H1 (cell line): ENCODE results near the gene ANP32A. TPM values are rescaled to one million over a fixed set of nuclear protein-coding genes. Genes with fewer than 3 reads are reported as not detected.

ENCODE experiments used
- CTCF ChIA-PET: fragments of 300-600 bp; sonication (Branson Sonifier 250); formaldehyde crosslinking; loops from one replicate; lab custom pipeline; 2021; ENCODE audit not compliant: partially characterized antibody; lab: Charles Lee
- POLR2A ChIA-PET: fragments of 300-600 bp; sonication (Branson Sonifier 250); formaldehyde crosslinking; loops from one replicate; lab custom pipeline; 2021; ENCODE audit warnings: inconsistent platforms; ENCODE audit not compliant: partially characterized antibody; lab: Charles Lee
- DNase-seq, 2 experiments: peaks; one replicate each; pipeline versions ENCODE4 v3.0.0 to v3.0.0-alpha.2; 2010 to 2022; ENCODE audit warnings: low spot score in 2 of 2, low read depth in 1 of 2, mixed read lengths in 1 of 2
- FAIRE-seq: peaks from 2 replicates; lab custom pipeline; 2011; peaks lifted over from hg19 to GRCh38; lab: Jason Lieb, UNC
- H2AFZ ChIP-seq: 2 replicates; pipeline ENCODE4 v1.8.1; 2012; ENCODE audit warnings: low read length, inconsistent platforms
- H2AK5ac ChIP-seq: 2 replicates; pipeline ENCODE4 v1.6.1; 2013; ENCODE audit warnings: low read depth, low read length
- H2BK120ac ChIP-seq: replicated peaks from 2 replicates; pipeline ENCODE3; 2013; ENCODE audit warnings: low read depth, low read length, inconsistent platforms
- H2BK12ac ChIP-seq: 2 replicates; pipeline ENCODE4 v1.6.1; 2013; ENCODE audit warnings: low read depth, low read length
- H2BK15ac ChIP-seq: 2 replicates; pipeline ENCODE4 v1.6.1; 2013; ENCODE audit warnings: low read length
- H2BK20ac ChIP-seq: 2 replicates; pipeline ENCODE4 v1.6.1; 2013; ENCODE audit warnings: low read length
- H2BK5ac ChIP-seq: 2 replicates; pipeline ENCODE4 v1.6.1; 2013; ENCODE audit warnings: low read depth, low read length
- H3K14ac ChIP-seq: 2 replicates; pipeline ENCODE4 v1.6.1; 2013; ENCODE audit warnings: inconsistent platforms; ENCODE audit not compliant: insufficient read length
- H3K18ac ChIP-seq: 2 replicates; pipeline ENCODE4 v1.6.1; 2013; ENCODE audit warnings: low read length; ENCODE audit errors: extremely low read depth
- H3K23ac ChIP-seq: 2 replicates; pipeline ENCODE4 v1.6.1; 2013; ENCODE audit warnings: inconsistent platforms; ENCODE audit not compliant: insufficient read length
- H3K23me2 ChIP-seq: 2 replicates; pipeline ENCODE4 v1.6.1; 2013; ENCODE audit warnings: low read depth, low read length
- H3K27ac ChIP-seq: 2 replicates; pipeline ENCODE4 v1.6.1; 2011; ENCODE audit warnings: low read depth, low read length, inconsistent platforms
- H3K27me3 ChIP-seq, 4 experiments: replicated peaks in 1 of 4; 1 replicate in 1 of 4; 2 replicates in 3 of 4; pipeline versions ENCODE4 v1.6.1 to v1.8.1; 2011 to 2013; ENCODE audit warnings: low read length in 3 of 4, mild to moderate bottlenecking in 3 of 4, inconsistent platforms in 2 of 4, mixed read lengths in 2 of 4, moderate library complexity in 1 of 4; ENCODE audit not compliant: control insufficient read depth in 3 of 4, insufficient read depth in 3 of 4; ENCODE audit errors: extremely low read depth in 1 of 4
- H3K36me3 ChIP-seq, 4 experiments: 2 replicates each; pipeline versions ENCODE4 v1.6.1 to v1.8.1; 2011 to 2013; ENCODE audit warnings: mild to moderate bottlenecking in 4 of 4, low read length in 3 of 4, moderate library complexity in 2 of 4, control low read depth in 1 of 4, inconsistent platforms in 1 of 4; ENCODE audit not compliant: insufficient read depth in 4 of 4, control insufficient read depth in 2 of 4
- H3K4ac ChIP-seq: replicated peaks from 2 replicates; pipeline ENCODE3; 2013; ENCODE audit warnings: low read length, low read depth, mixed read lengths, inconsistent platforms; ENCODE audit not compliant: insufficient read length
- H3K4me1 ChIP-seq, 4 experiments: replicated peaks in 1 of 4; 1 replicate in 1 of 4; 2 replicates in 3 of 4; pipeline versions ENCODE4 v1.6.1 to v1.8.1; 2011 to 2013; ENCODE audit warnings: low read length in 3 of 4, inconsistent platforms in 2 of 4, mixed read lengths in 1 of 4; ENCODE audit not compliant: insufficient read depth in 4 of 4, control insufficient read depth in 3 of 4
- H3K4me2 ChIP-seq, 2 experiments: 2 replicates each; pipeline versions ENCODE4 v1.6.1 to v1.8.1; 2011 to 2013; ENCODE audit warnings: low read depth in 2 of 2, low read length in 2 of 2, control low read depth in 1 of 2, inconsistent platforms in 1 of 2, mild to moderate bottlenecking in 1 of 2; ENCODE audit not compliant: insufficient read depth in 1 of 2
- H3K4me3 ChIP-seq, 4 experiments: fragments of 200-600, 300-600 bp in 1 of 4; sonication (generic), shearing (Covaris generic), sonication (Bioruptor Twin) in 1 of 4; 2 replicates each; pipeline versions ENCODE4 v1.5.1 to v1.8.1; 2011 to 2016; ENCODE audit warnings: low read length in 4 of 4, low read depth in 3 of 4, control low read depth in 2 of 4, inconsistent platforms in 2 of 4, mild to moderate bottlenecking in 2 of 4, mixed read lengths in 1 of 4, moderate library complexity in 1 of 4; ENCODE audit not compliant: insufficient read depth in 2 of 4; ENCODE audit errors: extremely low read depth in 1 of 4
- H3K56ac ChIP-seq: replicated peaks from 2 replicates; pipeline ENCODE3; 2013; ENCODE audit warnings: low read depth, mild to moderate bottlenecking, mixed read lengths, low read length, inconsistent platforms; ENCODE audit not compliant: insufficient read length
- H3K79me1 ChIP-seq: 2 replicates; pipeline ENCODE4 v1.6.1; 2013; ENCODE audit warnings: low read depth, low read length, control low read depth
- H3K79me2 ChIP-seq, 2 experiments: 2 replicates each; pipeline versions ENCODE4 v1.6.1 to v1.8.1; 2012 to 2013; ENCODE audit warnings: low read length in 2 of 2, mild to moderate bottlenecking in 2 of 2, inconsistent platforms in 1 of 2; ENCODE audit not compliant: insufficient read depth in 2 of 2, control insufficient read depth in 1 of 2
- H3K9ac ChIP-seq, 4 experiments: replicated peaks in 1 of 4; 1 replicate in 1 of 4; 2 replicates in 3 of 4; pipeline versions ENCODE4 v1.6.1 to v1.8.1; 2011 to 2013; ENCODE audit warnings: low read depth in 3 of 4, low read length in 3 of 4, control low read depth in 2 of 4, mild to moderate bottlenecking in 2 of 4, moderate library complexity in 2 of 4, inconsistent platforms in 1 of 4; ENCODE audit errors: extremely low read depth in 1 of 4
- H3K9me3 ChIP-seq, 2 experiments: 2 replicates each; pipeline versions ENCODE4 v1.6.1 to v1.8.1; 2012 to 2013; ENCODE audit warnings: mild to moderate bottlenecking in 2 of 2, moderate library complexity in 2 of 2, control low read depth in 1 of 2, inconsistent platforms in 1 of 2, low read depth in 1 of 2, low read length in 1 of 2, mixed read lengths in 1 of 2; ENCODE audit not compliant: insufficient read depth in 2 of 2
- H4K20me1 ChIP-seq, 2 experiments: replicated peaks in 1 of 2; 2 replicates each; pipeline versions ENCODE3 to v1.8.1; 2011 to 2013; ENCODE audit warnings: inconsistent platforms in 2 of 2, low read length in 2 of 2, mild to moderate bottlenecking in 1 of 2; ENCODE audit not compliant: insufficient read depth in 2 of 2, control insufficient read depth in 1 of 2
- H4K5ac ChIP-seq: 2 replicates; pipeline ENCODE4 v1.6.1; 2013; ENCODE audit warnings: low read length, low read depth, mixed read lengths, inconsistent platforms; ENCODE audit not compliant: insufficient read length
- H4K8ac ChIP-seq: 2 replicates; pipeline ENCODE4 v1.8.0; 2013; ENCODE audit warnings: mild to moderate bottlenecking, moderate library complexity, low read length, inconsistent platforms; ENCODE audit not compliant: insufficient read depth; ENCODE audit errors: extremely low read depth
- H4K91ac ChIP-seq: replicated peaks from 2 replicates; pipeline ENCODE3; 2013; ENCODE audit warnings: low read length, mixed read lengths, inconsistent platforms; ENCODE audit not compliant: insufficient read length
- ASH2L ChIP-seq: fragments of 200-600, 300-600 bp; sonication (generic); IDR thresholded peaks from one replicate; pipeline ENCODE4 v1.7.1; 2017; ENCODE audit warnings: low read length
- BACH1 ChIP-seq: IDR thresholded peaks from 2 replicates; pipeline ENCODE4 v1.6.1; 2012; ENCODE audit warnings: low read length, improper control_type of control experiment
- EP300 ChIP-seq, 2 experiments: IDR thresholded peaks; 1 replicate in 1 of 2; 2 replicates in 1 of 2; pipeline ENCODE4 v1.6.1; 2011 to 2012; ENCODE audit warnings: low read depth in 2 of 2, low read length in 2 of 2, mild to moderate bottlenecking in 2 of 2, borderline replicate concordance in 1 of 2, inconsistent platforms in 1 of 2, moderate library complexity in 1 of 2
- FOSL1 ChIP-seq: IDR thresholded peaks from 2 replicates; pipeline ENCODE4 v1.6.1; 2011; ENCODE audit warnings: mild to moderate bottlenecking, low read depth, low read length, moderate library complexity; ENCODE audit not compliant: insufficient read depth
- JUND ChIP-seq: IDR thresholded peaks from 2 replicates; pipeline ENCODE4 v1.6.1; 2011; ENCODE audit warnings: mild to moderate bottlenecking, improper control_type of control experiment, low read length
- KDM1A ChIP-seq: fragments of 200-600, 300-600 bp; sonication (generic); IDR thresholded peaks from 2 replicates; pipeline ENCODE4 v1.7.1; 2016; ENCODE audit warnings: mild to moderate bottlenecking, low read length, borderline replicate concordance
- MAFK ChIP-seq: IDR thresholded peaks from 2 replicates; pipeline ENCODE4 v1.6.1; 2012; ENCODE audit warnings: low read depth, mild to moderate bottlenecking, improper control_type of control experiment, low read length
- SIX5 ChIP-seq: IDR thresholded peaks from 2 replicates; pipeline ENCODE4 v1.6.1; 2011; ENCODE audit warnings: mild to moderate bottlenecking, low read depth, low read length
- SP2 ChIP-seq: IDR thresholded peaks from 2 replicates; pipeline ENCODE4 v1.6.1; 2012; ENCODE audit warnings: mild to moderate bottlenecking, low read length, inconsistent platforms
- SUZ12 ChIP-seq: fragments of 200-600 bp; sonication (generic); IDR thresholded peaks from 2 replicates; pipeline ENCODE4 v1.6.1; 2012; ENCODE audit warnings: mild to moderate bottlenecking, inconsistent platforms, low read length, moderate library complexity, mixed read lengths
- ZNF274 ChIP-seq: IDR thresholded peaks from 2 replicates; pipeline ENCODE4 v1.7.0; 2012; ENCODE audit warnings: low read length, borderline replicate concordance; ENCODE audit errors: extremely low read depth
- polyA plus RNA-seq, 7 experiments: library from polyadenylated mRNA; depleted of rRNA in 3 of 7; stranded (reverse) in 5 of 7; unstranded in 2 of 7; fragments of >200 nt in 5 of 7; fragments of 200-250 nt in 2 of 7; gene quantifications; 1 replicate in 5 of 7; 2 replicates in 1 of 7; 4 replicates in 1 of 7; pipeline versions ENCODE4 v1.2.1 to v1.2.3, GENCODE V29; 2011 to 2013; ENCODE audit warnings: missing spikeins in 2 of 7, mixed read lengths in 2 of 7
- total RNA-seq: library from RNA; stranded (reverse); fragmentation: NEBNext Ultra II Directional; extraction: Animal tissue kit (Norgen Biotek cat#: 25700); gene quantifications from 2 replicates; pipeline ENCODE4 v1.2.1, GENCODE V29; 2021

The ANP32A gene
- total and polyA plus RNA-seq, 2 of the 8 experiments (the other 6 are each of a cell fraction or from before 2014, with no cell fraction given) = 70.8 to 295 TPM

- Histone ChIP-seq H4K91ac (no peak overlapping the region), H2BK20ac (no peak overlapping the region), H3K9me3 (no peaks in the 10 kb centered on the region), H4K5ac (no peak overlapping the region), H3K4ac (no peak overlapping the region), H3K36me3 (no peaks in the 10 kb centered on the region), H3K4me2 (no peak overlapping the region), H3K9ac (no peak overlapping the region), H3K23me2 (no peaks in the 10 kb centered on the region; the same call in 1 of the 2 replicates), H2BK12ac (no peak overlapping the region), H3K4me1 (peaks cover 0 to 6% (median 2%) of the 10 kb centered on the region in 4 experiments; a peak in 4 of 7 replicates), H4K20me1 (no peaks in the 10 kb centered on the region), H3K18ac (no peak overlapping the region), H2BK120ac (no peak overlapping the region), H3K27ac (no peak overlapping the region), H3K79me2 (no peaks in the 10 kb centered on the region), H3K56ac (no peak overlapping the region), H4K8ac (no peak overlapping the region), H2BK5ac (no peak overlapping the region), H3K79me1 (no peaks in the 10 kb centered on the region), H3K27me3 (no peaks in the 10 kb centered on the region; a peak in 1 of 7 replicates), H3K23ac (no peak overlapping the region), H2AFZ (no peak overlapping the region), H3K14ac (no peak overlapping the region), H2AK5ac (no peak overlapping the region), H2BK15ac (no peak overlapping the region), H3K4me3 (no peak overlapping the region)
- CTCF ChIA-PET = interaction anchor here (0.7 to 2.7 kb wide), 5 partner anchors 14 to 1098 kb away, joined by 3 to 10 read pairs (median 4); no protein-coding TSS in a partner anchor
- POLR2A ChIA-PET = interaction anchor here (0.6 kb wide), 1 partner anchor 53 kb away, joined by 3 read pairs; no protein-coding TSS in a partner anchor
- no peak for FAIRE-seq
- no peak for DNase-seq
- TF ChIP-seq SIX5 = no peak
- no peak for TF ChIP-seq JUND
- TF ChIP-seq ZNF274 = no peak
- no peak for TF ChIP-seq KDM1A
- no peak for TF ChIP-seq BACH1
- no peak for TF ChIP-seq FOSL1
- no peak for TF ChIP-seq SUZ12
- TF ChIP-seq SP2 = no peak
- no peak for TF ChIP-seq ASH2L
- no peak for TF ChIP-seq MAFK
- no peak for TF ChIP-seq EP300 (IDR thresholded peaks at IDR 0.05; ENCODE audit: borderline replicate concordance in 1 of 2, low read depth in 2 of 2, low read length in 2 of 2)
Observed at GRCh38 chr15:68734881-68735280, 85.8 kb downstream of the ANP32A start.
